Subcutaneous abdominal adipose tissue (tissue), 5 donors: Measurements from ENCODE around the gene NKAPL.
A peak's percentile ranks its signal among the peaks of the same experiment; 100 is the strongest.

ENCODE experiments used
- H3K27ac ChIP-seq: one replicate; pipeline ENCODE4 v1.7.0; 2013; ENCODE audit warnings: low read depth, mild to moderate bottlenecking, inconsistent platforms, low read length, moderate library complexity
- H3K27me3 ChIP-seq, 5 donors: one replicate each; pipeline ENCODE4 v1.7.0; 2013; ENCODE audit warnings: low read length in 5 of 5, inconsistent platforms in 1 of 5; ENCODE audit not compliant: control insufficient read depth in 5 of 5, insufficient read depth in 4 of 5
- H3K36me3 ChIP-seq, 5 donors: one replicate each; pipeline ENCODE4 v1.7.0; 2013; ENCODE audit warnings: low read length in 5 of 5; ENCODE audit not compliant: control insufficient read depth in 5 of 5, insufficient read depth in 5 of 5
- H3K4me1 ChIP-seq, 5 donors: one replicate each; pipeline ENCODE4 v1.7.0; 2013; ENCODE audit warnings: low read length in 5 of 5, mild to moderate bottlenecking in 3 of 5, moderate library complexity in 1 of 5; ENCODE audit not compliant: control insufficient read depth in 5 of 5, insufficient read depth in 5 of 5
- H3K4me3 ChIP-seq, 5 donors: one replicate each; pipeline ENCODE4 v1.7.0; 2013; ENCODE audit warnings: low read length in 5 of 5, low read depth in 1 of 5
- H3K9ac ChIP-seq, 5 donors: one replicate each; pipeline ENCODE4 v1.7.0; 2013; ENCODE audit warnings: low read length in 5 of 5, mild to moderate bottlenecking in 4 of 5, moderate library complexity in 3 of 5
- H3K9me3 ChIP-seq, 5 donors: one replicate each; pipeline ENCODE4 v1.7.0; 2013; ENCODE audit warnings: low read length in 5 of 5; ENCODE audit not compliant: control insufficient read depth in 5 of 5
- donor health status: healthy.
- donor health status: healthy.
- donor health status: healthy.
- donor health status: healthy.
- donor health status: healthy.

Gene NKAPL

DNA sequence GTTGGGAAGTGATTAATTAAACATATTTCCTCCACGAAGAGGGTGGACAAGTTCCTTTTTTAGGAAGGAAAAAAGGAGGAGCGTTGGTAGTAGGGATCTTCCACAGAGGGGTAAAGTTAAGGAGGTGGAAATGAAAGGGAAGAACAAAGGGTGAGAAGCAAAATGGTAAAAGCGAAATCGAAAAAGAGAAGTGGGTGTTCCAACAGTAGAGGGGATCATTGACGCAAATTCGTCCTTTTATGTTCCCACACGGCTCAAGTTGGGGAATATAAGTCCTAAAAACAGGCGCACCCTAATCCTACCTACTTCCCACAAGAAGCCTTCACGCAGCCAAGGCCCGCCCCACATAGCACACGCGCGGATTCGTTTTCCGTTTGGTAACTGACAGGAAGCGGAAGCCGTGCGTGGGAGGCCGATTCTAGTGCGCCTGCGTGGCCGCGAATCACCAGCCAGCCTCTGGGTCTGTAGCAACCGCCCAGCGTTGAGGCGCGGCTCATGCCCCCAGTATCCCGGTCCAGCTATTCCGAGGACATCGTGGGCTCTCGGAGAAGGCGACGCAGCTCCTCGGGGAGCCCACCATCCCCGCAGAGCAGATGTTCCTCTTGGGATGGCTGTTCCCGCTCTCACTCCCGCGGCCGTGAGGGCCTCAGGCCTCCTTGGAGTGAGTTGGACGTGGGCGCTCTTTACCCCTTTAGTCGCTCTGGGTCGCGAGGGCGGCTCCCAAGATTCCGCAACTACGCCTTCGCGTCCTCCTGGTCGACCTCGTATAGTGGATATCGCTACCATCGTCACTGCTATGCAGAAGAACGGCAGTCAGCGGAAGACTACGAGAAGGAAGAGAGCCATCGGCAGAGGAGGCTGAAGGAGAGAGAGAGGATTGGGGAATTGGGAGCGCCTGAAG is at the start of gene NKAPL:
Gene NKAPL, plus strand, starts transcription at position 421 of the 901 bp plus-strand sequence. Its CDS starts 75 bp downstream, at position 496.
- H3K27me3 ChIP-seq: peaks cover 0 to 10% (median 0%) of the 10 kb centered on the region in 5 donors
- H3K9ac ChIP-seq: peak within 1 kb of the TSS in 3 of 5 donors; percentile 17 to 55 (median 51)
- H3K27ac ChIP-seq: no peak within 1 kb of the TSS
- no peaks in the 10 kb centered on the region for H3K36me3 ChIP-seq
- H3K4me3 ChIP-seq: peak within 1 kb of the TSS; percentile 71 to 88 (median 78)
- H3K4me1 ChIP-seq: peaks cover 0 to 14% (median 13%) of the 10 kb centered on the region in 5 donors
- H3K9me3 ChIP-seq: peaks cover 4 to 30% (median 17%) of the 10 kb centered on the region in 5 donors

DNA sequence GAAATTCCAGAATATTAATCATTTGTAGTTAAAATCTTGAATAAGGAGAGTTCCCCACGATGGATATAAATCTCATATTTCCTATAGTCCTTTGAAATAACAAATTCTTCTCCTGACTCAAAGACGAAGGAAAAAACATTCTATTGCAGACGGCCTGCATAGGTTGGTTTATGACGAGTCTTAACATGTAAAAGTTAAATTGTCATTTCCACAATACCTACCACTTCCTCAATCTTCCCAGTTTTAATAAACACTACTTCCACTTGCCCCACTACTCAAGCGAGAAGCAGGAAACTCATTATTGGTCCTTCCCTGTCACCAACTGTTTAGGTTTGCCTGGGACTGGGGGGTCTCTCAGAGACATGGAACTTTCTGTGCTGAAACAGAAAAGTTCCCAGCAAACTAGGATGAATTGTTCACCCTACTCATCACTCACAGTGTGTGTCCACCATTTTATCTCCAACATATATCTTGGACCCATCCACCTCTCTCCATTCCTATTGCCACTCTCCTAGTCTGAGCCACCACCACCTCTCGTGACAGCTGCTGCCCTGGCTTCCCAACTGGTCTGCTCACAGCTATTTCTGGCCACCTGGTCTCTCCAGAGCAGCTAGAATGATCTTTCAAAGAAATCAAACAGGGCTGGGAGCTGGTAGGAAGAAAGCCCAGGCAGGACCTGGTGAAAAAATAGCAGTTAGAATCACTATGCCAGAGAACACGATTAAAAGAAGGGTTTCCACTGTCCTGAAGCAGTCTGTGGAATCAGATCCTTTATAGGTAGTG is 49.2 kb upstream of the NKAPL start:
- Histone ChIP-seq H3K27ac (no peak overlapping the region), H3K4me3 (no peak overlapping the region)

DNA sequence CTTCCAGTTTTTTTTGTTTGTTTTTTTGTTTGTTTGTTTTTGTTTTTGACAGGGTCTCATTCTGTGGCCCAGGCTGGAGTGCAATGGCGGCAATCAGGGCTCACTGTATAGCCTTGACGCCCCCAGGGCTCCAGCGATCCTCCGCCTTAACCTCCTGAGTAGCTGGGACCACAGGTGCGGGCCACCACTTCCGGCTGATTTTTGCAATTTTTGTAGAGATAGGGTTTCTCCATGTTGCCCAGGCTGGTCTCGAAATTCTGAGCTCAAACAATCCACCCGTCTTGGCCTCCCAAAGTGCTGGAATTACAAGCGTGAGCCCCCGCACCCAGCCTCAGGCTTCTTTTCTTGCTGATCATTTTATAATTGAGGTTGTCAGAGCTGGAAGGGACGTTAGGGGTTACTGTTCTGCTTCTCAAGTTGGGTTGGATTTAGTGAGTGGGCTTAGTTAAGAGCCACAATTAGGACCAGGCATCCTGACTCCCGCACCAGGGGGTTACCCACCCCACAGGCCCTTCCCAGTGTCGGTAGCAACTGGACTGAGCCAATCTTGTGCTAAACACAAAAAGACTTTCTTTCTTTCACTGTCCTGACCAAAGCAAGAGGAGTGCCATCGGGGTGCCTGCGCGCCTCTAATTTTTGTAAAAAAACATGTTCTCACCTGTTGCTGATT is 47.1 kb upstream of the NKAPL start:
- Histone ChIP-seq H3K27ac (no peak overlapping the region), H3K4me3 (peak overlapping the region in 4 of 5 donors; percentile 51 to 56 (median 54)), H3K9ac (peak overlapping the region in 2 of 5 donors; percentile 5 to 64), H3K4me1 (peaks cover 2 to 26% (median 22%) of the 10 kb centered on the region in 5 donors), H3K36me3 (no peaks in the 10 kb centered on the region), H3K27me3 (peaks cover 34 to 64% (median 54%) of the 10 kb centered on the region in 5 donors), H3K9me3 (peaks cover 0 to 2% (median 0%) of the 10 kb centered on the region in 5 donors)

More for the DNA sequence above, 49.2 kb upstream of the NKAPL start:
- no peak overlapping the region for H3K9ac ChIP-seq
- no peaks in the 10 kb centered on the region for H3K36me3 ChIP-seq
- H3K4me1 ChIP-seq: peaks cover 2 to 26% (median 23%) of the 10 kb centered on the region in 5 donors
- peaks cover 35 to 64% (median 49%) of the 10 kb centered on the region in 5 donors for H3K27me3 ChIP-seq
- peaks cover 0 to 3% (median 0%) of the 10 kb centered on the region in 5 donors for H3K9me3 ChIP-seq

DNA sequence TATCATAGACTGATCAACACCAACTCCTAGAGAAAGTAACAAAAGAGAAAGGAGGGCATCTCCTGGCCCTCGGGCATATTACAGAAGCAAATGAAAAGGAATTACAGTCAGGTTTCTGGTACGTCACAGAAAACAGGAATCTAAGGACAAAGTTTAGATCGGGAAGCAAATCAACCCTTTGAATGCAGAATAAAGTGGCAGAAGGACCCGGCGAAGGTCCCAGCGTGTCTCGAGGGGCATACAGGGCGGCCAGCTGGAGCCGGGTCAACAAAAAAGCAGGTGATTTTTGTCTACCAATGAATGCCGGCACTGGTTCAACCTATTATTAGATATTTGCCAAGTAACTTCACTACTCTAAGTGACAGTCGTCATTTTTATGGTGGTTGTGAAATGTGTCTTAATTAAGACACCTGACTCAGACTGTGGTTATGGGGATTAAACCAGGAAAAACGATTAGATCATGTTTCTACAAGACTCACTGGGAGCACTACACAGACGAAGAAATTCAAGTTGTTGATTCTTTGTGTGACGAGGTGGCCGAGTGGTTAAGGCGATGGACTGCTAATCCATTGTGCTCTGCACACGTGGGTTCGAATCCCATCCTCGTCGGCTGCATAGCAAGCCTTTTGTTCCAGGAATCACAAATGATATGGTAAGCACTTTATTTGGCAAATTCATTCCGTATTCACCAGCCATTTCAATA is 46.4 kb upstream of the NKAPL start:
- Histone ChIP-seq H3K9me3 (no peaks in the 10 kb centered on the region), H3K27me3 (peaks cover 27 to 57% (median 47%) of the 10 kb centered on the region in 5 donors), H3K4me1 (peaks cover 2 to 22% (median 15%) of the 10 kb centered on the region in 5 donors), H3K36me3 (no peaks in the 10 kb centered on the region), H3K9ac (peak overlapping the region in 2 of 5 donors; percentile 5 to 64), H3K4me3 (peak overlapping the region; percentile 11 to 56 (median 54)), H3K27ac (no peak overlapping the region)

DNA sequence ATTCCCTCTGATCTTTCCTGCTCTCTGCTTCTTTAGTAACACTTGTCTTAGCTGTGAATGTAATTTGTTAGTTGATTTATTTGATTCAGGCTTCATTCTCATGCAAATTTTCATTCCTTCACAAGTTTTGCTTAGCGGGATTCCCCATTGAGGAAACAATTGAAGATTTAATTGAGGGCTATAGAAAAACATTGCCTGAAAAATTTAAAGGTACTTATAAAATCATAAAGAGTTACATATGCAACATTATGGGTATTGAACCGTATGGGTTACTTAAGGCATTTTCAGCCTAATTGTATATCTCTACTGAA is 45.9 kb upstream of the NKAPL start:
- Histone ChIP-seq H3K9me3 (no peaks in the 10 kb centered on the region), H3K9ac (no peak overlapping the region), H3K36me3 (no peaks in the 10 kb centered on the region), H3K4me1 (peaks cover 2 to 22% (median 16%) of the 10 kb centered on the region in 5 donors), H3K4me3 (peak overlapping the region in 2 of 5 donors; percentile 51 to 56), H3K27ac (no peak overlapping the region), H3K27me3 (peaks cover 22 to 52% (median 42%) of the 10 kb centered on the region in 5 donors)

DNA sequence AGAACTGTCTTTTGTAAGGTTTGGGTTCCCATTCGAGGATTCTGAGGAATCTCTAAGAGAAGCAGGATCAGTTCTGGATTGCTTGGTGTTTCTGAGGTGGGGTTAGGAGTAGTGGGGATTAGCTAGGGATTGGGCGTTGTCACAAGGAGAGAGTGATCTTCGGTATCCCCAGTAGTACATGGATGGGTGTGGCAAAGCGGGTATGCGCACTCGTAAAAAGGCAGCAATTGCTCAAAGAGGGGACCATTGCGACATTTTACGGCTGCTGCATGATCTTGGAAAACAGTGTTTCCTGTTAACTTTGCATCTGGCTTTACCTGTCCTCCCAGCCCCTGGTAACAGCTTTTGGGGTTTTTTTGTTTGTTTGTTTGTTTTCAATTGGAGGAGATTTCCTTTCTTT is 43.7 kb upstream of the NKAPL start:
- Histone ChIP-seq H3K36me3 (no peaks in the 10 kb centered on the region), H3K4me1 (peaks cover 4 to 30% (median 24%) of the 10 kb centered on the region in 5 donors), H3K9me3 (no peaks in the 10 kb centered on the region), H3K27ac (no peak overlapping the region), H3K9ac (no peak overlapping the region), H3K4me3 (no peak overlapping the region), H3K27me3 (peaks cover 8 to 32% (median 31%) of the 10 kb centered on the region in 5 donors)

DNA sequence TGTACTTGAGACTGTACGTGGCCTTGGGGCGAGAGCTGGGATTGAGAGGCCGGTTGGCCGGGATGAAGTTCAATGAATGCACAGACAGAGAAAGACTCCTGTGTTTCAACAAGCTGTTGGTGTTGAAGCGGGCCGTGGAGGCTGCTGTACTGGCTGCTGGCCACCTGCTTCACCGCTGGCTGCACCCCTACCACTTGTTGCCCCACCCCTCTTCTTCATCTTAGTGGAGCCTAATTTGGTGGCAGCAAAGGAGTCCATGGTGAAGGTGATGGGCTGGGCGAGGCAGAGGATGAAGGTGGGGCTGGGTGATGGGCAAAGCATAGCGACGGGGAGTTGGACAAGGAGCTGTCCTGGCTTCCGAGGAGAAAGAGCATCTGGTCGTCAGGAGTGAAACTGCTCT is 41.2 kb upstream of the NKAPL start:
- peaks cover 0 to 26% (median 16%) of the 10 kb centered on the region in 5 donors for H3K27me3 ChIP-seq
- H3K9ac ChIP-seq: no peak overlapping the region
- H3K9me3 ChIP-seq: no peaks in the 10 kb centered on the region
- peak overlapping the region; percentile 67 to 77 (median 71) for H3K4me3 ChIP-seq
- H3K27ac ChIP-seq: no peak overlapping the region
- H3K36me3 ChIP-seq: no peaks in the 10 kb centered on the region
- peaks cover 3 to 19% (median 15%) of the 10 kb centered on the region in 5 donors for H3K4me1 ChIP-seq

DNA sequence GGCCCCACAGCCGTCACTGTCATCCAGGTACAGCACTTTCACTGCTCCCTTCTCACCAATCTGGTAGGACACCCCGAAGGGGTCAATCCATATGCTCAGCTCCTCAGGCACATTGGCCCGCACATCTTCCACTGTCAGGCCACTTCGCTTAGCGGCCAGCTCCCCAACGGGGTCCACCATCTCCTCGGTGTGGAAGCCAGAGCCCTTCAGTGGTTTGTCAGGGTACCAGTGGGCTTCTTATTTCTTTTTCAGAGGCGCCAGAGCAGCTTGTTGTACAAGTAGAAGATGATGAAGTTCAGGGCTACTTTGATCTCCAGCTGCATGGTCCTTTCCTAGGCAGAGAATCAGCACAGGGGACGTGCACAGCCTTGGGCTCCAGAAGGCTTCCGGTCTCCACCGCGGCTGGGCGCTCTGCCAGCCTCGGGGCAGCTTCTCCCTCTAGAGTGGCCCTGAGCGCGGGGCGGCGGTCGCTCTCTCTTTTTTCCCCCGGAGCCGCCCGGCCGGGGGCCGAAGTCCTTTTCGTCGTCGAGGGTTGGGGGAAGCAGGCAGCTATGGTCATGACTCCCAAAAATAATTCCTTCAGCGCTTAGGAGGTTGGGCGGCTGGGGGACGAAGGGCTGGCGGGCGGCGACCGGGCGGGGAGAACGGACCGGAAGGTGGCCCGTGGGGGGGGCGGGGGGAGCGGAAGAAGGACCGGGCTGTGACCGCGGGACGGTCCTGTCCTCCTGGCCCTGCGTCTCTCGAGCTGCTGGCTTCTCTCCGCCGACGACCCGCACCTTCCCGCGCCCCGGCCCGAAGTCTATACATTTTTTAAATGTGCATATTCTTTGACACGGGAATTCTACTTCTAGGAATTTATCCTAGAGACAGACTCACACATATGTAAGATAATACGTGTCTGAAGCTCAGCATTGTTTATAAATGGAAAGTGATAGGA is 40.5 kb upstream of the NKAPL start:
- no peaks in the 10 kb centered on the region for H3K9me3 ChIP-seq
- H3K27ac ChIP-seq: peak overlapping the region; percentile 41
- peak overlapping the region; percentile 67 to 77 (median 71) for H3K4me3 ChIP-seq
- peak overlapping the region; percentile 26 to 86 (median 70) for H3K9ac ChIP-seq
- peaks cover 0 to 23% (median 14%) of the 10 kb centered on the region in 5 donors for H3K27me3 ChIP-seq
- H3K36me3 ChIP-seq: no peaks in the 10 kb centered on the region
- peaks cover 2 to 16% (median 13%) of the 10 kb centered on the region in 5 donors for H3K4me1 ChIP-seq
